NOMO-1 treated with DMSO at 0.1 percent for 48 hours (cell line): ENCODE measurements around the gene RNF152.

Experiments used
- DNase-seq: peaks from one replicate; lab custom pipeline; 2025; ENCODE audit not compliant: unreplicated experiment; lab: John Stamatoyannopoulos, UW

The RNF152 gene

DNA sequence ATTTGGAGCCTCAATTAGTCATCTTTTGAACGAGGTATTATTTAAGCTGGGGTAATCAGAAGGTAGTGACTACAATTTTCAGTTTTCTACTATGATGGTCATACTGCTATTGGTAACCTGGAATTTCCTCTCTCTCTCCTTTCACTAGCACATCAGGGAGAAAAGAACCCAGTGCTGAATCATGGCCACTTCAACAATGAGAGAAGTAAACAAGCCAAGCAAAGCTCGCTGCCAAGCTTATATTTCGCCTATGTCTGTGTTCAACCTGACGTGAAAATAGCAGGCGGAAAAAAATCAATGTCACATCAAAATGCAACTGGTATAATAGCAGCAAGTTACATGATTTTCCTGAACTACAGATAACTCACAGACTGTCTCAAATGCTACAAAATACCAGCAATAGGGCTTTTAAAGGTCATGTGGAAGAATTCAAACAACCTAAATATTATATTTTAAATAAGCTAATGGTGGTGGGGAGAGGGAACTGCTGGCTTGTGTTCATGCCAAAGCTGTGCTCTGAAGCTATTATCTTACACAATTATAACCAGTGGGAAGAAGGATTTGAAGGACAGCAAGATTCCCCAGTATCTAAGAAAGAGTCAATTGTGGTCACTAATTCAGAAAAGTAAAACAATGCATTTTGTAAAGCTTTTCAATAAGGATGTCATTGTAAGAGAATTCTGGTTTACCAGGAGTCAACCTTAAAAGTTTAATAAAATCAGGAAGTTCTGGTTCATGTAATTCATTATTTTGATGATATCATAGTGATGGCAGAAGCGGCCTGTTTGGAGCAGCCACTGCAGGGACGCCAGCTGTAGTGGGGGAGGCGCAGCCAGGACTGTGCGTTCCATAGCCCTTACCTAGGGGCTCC lies 38.0 kb downstream of the RNF152 start:
- no peak for DNase-seq

DNA sequence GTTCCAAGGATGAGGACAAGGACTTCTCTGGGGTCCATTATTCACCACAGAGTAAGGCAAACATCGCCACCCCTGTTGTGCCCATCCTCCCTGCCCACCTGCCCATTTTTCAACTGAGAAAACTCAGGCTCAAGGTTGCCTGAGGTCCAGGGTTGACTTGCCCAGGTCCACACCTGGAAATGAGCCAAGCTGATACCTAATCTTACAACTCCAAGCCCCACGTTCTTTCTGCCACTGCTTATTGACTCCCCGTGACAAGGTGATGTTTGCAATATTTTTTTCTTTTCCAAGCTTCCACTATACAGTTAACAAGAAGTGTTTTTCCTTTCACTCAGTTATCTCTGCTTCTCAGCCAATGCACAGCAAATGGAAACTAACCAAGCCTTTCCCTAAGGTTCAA lies 39.0 kb downstream of the RNF152 start:
- no peak for DNase-seq

DNA sequence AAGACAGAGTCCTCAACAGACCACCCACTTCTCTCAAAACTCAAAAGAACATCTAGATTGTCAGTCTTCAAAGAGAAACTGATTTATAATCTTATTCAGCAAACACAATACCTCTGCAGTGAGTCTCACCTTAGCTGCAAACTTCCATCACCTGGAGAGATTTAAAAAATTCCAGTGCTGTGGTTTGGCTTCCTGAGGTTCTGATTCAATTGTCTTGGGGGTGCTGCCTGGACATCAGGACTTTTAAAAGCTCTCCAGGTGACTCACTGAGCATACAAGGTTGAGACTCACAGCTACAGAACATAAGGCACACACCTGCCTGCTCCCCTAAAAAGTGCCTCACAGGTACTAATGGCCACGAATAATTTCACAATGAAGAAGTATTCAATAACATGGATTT lies 40.3 kb downstream of the RNF152 start:
- DNase-seq: no peak

DNA sequence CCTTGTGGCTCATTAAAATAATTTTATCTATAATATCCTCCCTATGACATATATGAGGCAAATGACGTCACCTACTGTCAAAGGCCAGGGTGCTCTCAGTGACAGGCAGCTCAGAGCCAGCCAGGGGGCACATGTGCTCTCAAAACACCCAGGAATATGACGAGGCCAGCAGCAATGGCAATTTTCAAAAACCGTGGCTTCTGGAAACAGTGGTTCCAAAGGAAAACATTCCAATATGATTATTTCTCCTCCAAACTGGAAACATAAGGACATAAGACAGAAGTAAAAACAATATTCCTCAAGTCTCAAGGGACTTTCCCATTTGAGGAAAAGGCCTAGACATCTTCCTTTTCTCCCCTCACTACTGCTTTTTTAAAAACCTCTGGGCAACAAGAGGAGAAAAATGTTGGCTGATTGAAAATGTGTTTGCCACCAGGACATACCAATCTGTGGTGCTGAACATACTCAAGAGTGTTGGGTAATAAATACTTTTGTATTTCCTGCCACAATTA lies 40.8 kb downstream of the RNF152 start:
- no peak for DNase-seq

DNA sequence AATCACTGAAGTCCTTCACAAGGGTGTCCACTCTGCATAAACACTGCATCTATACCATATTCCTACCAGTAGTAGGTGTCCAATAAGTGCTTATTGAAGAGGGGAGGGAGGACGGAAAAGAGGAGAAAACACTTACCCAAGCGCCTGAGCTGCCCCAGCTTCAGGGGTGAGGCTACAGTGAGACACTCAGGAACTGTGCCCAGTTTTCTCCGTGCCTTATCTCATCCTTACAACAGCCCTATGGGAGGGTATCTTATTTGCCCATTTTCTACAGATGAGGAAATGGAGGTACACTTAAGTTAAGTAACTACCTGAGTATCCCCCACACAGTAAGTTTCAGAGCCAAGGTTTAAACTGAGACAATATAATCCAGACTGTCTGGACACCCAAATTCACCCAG lies 41.5 kb downstream of the RNF152 start:
- DNase-seq: no peak

DNA sequence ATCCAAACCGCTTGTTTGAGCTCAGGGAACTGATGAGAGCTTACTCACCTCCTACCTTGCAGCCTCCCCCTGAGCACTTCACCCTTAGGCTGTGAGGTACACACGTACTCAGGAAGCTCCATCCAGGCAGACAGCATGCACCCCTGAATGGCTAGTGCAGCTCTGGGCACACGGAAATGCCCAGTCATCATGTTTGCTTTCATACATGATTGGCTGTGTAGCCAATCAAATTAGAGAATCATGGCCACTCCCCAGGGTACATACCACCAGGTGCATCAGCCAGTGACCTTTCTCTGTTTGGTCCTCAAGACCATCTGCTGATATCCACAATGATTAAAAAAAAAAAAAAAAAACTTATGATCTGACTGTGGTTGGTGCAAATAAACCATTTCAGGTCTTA lies 42.1 kb downstream of the RNF152 start:
- DNase-seq: no peak

DNA sequence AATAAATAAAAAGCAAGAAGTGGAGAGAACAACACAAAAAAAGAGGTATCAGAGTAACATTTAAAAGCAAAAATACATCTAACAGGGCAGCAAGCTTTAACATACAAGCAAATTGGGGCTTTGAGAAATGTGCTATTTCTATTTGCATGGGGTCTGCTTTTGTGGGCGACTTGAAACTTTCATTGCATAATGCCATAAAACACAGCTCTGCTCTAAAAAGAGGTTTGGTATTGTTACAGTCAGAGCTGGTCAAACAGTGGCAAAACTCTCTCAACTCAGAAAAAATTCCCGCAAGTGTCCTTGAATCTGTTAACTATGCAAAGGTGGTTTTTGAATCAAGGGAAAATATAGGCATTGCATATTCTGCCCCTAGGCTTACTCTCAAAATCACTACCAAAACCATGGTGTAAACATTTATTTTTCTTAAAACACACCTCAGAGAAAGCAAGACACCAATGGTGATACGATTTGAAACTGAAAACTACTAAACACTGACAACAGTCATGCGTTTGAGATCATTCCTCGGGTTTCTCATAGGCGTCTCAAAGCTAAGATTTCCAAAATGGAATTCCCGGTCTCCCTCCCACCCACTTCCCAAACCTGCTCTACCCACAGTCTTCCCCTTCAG lies 45.5 kb downstream of the RNF152 start:
- DNase-seq: no peak

DNA sequence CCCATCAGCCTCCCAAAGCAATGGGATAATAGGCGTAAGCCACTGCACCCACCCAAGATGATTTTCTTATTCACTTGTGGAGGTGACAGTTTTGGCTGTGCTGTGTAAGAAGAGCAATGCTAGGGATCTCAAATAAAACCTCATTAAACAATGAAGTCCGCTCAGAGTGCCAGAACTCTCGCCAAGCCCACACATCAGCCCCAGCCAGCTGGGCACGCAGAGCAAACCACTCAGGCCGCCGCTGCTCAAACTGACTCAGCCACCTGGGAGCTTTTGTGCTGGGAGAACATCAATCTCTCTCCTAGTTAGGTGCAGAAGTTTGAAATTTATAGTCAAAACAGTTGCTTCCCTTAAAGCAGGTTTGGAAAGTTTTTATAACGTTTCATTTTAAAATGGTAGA lies 47.6 kb downstream of the RNF152 start:
- no peak for DNase-seq

DNA sequence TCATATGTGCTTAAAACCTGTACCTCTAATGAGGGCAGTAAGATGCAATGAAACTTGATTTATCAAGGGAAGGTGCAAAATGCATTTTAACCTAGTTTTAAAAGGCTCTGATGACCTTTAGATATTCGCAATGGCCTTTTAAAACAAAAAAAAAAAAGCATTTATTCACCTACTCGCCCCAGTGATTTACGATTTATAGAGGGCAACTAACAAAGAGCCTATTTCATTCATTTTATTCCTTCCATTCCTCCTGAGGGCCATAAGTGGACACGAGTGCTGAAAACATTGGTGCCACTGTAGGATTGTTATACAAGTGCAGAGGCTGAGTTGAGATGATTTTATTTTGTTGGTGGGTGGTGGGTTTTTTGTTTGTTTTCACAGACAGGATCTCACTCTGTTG lies 48.1 kb downstream of the RNF152 start:
- DNase-seq: no peak

DNA sequence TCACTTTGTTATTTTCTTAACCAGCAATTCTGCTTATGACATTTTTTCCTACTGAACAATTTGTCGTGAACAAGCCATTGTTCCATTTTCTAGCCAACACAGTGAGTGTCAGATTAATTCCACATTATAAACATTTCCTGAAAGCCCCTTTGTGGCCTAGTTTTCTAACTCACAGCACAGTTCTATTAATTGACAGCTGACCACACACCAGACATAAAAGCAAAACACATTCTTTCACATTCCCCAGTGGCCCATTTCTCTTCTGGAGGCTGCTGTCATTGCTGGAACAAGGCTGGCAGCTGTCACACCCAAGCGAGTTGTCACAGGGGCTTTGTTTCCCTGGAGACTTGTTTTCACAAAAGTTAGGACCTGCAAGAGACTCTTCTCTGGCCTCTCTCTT lies 50.7 kb downstream of the RNF152 start:
- no peak for DNase-seq

DNA sequence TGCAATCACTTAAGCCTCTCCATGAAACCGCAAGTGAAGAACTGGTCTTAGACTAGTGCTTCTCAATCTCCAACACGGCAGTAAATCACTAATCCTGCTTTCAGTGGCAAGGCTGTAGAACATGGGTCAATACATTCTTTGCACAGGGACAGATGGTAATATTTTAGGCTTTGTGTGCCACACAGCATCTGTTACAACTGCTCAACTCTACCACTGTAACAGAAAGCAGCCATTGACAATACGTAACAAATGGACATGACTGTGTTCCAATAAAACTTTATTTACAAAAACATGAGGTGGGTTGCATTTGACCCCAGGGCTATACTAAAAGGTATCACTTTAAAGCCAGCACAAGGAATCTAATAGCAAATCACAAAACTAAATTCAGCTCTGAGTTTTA lies 51.1 kb downstream of the RNF152 start:
- no peak for DNase-seq

DNA sequence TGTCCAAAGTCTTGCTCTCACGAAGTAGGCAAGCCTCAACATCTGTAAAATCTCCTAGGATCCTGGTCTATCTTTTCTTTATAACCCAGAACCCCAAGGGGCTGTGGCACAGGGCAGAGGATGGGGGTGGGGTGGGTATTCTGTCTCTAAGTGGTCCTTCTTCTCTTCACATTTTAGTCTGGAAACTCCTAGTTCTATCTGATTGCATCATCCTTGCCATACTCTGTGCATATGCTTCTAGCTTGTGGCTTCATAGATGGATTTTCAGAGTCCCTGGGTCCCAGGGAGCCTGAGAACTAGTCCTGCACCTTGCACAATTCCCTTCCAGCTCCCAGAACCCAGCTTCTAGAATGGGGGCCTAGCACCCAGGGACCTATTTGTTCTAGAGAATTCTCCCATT lies 52.5 kb downstream of the RNF152 start:
- no peak for DNase-seq

DNA sequence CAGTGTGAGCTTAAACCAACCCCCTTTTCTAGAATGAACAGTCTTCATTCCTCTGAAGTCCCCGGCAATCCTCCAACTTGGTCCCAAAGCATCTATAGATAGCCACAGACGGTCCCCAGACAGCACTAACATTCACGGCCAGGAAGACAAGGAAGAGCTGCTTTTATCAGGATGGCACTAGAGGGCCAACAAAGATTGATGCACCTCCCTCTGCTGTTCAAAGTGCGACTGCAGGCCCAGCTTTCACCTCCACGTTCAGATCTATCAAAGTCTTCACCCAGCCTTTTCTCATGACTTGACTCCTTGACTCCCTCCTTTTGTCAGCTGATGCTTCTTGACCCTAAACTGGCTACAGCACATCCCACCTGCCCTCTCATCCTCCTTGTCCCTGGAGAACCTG lies 54.3 kb downstream of the RNF152 start:
- DNase-seq: no peak

DNA sequence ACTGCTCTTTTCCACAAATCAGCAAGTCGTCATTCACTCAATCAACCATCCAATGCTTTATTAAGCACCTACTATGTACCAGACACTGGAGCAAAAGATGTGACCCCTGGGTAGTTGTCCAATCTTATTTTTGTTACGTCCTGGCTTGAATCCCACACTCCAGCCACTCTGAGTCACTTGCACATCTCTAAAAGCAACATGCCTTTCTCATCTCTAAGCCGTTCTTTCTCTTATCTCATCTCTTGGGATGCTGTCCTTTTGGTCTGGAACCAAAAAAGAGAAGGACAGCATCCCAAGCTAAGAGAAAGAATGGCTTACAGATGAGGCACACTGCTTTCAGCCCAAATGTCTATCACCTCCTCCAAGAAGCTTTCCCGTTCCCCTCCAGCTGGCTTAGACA lies 58.8 kb downstream of the RNF152 start:
- no peak for DNase-seq

DNA sequence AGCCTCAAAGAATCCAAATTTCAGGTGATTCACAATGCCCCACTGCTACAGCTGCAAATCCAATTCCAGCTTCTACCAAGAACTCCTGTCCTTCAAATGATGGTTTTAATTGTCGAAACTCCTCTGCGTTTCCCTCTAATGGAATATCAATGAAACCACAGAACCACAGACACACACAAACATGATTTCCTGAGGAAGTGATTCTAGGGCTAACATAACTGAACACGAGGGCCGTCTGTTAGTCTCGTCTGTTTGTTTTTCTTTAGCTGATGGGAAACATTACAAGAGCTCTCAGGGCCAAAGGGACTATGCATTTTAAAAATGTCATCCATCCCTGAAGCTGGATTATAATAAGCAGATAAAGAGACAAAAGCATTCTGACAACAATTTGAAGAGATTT lies 59.4 kb downstream of the RNF152 start:
- peak; percentile 87 for DNase-seq

DNA sequence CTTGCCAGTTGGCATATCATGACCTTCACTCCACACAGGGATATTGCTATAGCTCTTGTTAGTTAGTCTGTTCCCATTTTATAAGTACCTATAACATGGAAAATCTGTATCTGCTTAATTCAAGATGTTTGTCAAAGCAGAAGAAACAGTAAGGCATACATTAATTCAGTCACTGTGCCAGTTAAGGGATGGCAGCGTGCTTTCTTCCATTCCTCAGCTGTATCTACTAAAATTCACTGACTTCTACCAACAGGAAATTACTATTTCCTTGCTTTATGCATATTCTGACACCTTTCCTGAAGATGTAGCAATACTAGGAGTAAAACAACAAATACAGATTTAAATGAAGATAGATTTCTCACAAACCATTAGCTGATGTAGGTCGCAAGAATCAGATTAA lies 59.9 kb downstream of the RNF152 start:
- no peak for DNase-seq

DNA sequence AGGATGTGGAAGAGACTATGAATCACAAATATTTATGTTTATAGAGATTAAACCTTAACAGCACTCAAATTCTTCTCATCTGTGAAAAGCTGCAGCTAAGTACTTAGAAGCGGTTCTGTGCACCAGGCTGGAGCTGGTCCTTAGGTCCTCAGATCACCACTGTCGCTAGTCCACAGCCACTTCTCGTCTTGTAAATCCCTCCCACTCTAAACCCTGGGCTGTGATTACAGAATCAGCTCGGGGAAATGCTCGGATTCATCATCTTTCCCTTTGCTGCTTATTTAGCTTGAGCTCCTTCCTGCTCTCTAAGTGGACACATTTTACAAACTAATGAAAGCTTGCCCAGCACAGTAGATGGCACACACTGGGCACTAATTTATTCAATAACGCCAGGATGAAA lies 61.7 kb downstream of the RNF152 start:
- DNase-seq: no peak

DNA sequence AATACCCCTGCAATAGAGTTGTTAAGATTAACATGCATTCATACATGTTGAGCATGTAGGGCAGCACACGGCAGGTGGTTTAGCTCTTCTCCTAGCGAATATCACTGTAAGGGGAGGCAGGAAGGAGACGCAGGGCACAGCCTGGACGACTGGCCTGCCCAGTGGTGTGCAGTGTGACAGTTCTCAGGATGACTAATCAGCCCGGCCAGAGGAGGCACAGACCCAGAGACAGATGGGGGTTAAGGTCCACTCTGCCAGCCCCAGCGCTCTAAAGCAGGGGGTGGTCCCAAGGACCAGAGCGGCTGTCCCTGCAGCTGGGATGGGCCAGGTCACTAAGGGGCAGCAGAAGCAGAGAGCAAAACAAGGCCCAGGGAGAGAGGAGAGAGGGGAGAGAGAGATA lies 63.7 kb downstream of the RNF152 start:
- DNase-seq: no peak

DNA sequence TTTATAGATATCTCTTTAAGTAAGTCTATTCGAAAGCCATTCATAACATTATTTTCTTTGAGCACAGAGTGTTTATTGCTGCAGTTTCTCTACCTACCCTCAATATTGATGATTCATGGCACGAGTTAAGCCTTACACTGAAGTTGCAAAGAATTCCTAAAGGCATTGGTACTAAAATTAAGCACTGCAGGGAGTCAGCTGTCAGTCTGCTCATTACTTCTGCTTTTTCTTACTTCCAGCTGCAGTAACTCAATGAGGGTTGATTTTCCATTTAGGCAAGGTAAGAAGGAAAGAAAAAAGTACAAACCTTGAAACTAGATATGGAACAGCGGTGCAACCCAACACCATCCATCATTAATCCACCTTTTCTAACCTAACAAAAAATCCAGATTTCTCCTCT lies 65.2 kb downstream of the RNF152 start:
- no peak for DNase-seq

DNA sequence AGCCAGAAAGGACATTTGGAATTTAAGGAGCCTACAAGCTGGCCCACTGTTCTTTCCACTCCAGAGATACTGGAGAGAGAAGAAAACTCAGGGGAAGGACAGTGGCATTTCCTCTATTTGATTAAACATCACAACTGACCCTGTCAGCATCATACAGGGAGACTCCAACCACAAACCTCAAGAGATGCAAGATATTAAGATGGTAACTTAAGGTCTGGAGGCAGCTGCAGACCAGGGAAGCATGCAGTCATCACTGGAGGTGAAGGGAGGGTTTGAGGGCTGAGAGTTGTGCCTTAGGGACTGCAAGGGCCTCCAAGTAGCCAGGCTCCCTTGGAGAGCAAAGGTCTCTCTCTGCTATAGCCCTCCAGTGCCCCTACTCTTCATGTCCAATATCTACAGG lies 67.4 kb downstream of the RNF152 start:
- no peak for DNase-seq

DNA sequence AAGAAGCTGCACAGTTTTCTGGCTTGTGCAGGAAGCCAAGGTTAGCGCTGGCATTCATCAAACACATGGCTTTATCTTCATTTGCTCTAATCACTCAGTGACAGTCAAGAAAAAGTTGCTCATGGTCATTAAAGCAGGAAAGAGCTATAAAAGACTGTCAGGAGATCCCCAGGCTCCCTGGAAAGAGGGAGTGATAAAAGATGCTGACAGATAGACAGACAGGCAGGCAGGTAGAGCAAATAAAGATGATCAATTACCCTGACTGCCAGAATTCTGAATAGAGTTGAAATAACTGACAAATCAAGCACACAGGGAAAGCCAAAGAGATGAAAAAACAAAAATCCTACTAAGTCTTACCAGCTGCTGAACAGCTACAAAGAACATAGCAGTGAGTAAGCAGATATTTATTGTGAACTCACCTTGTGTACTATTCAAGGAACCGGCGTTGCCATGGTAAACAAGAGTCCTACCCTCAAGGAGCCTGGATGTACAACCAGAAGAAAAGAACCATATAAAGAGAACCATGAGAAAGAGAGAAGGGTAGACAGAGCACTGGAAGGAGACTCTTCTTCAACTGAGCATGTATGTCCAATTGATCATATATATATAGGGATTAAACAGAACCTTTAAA lies 68.0 kb downstream of the RNF152 start:
- no peak for DNase-seq

DNA sequence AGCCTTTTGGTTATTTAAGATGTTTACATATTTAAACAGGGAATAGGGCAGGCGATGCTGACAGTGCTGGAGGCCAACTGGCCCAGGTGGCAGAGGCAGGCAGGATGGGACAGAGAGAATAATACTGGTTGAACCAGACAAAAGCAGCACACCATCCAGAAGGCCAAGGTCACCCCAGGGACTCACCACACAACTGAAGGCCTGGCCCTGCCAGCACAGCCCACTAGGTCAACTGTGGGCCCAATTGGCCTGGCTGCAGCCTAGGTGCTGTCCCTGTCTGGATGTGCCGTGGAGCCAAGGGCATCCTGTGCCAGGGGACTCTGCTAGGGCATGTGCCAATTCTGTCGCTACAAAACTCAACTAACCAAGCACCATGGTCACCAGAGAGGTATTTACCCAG lies 69.2 kb downstream of the RNF152 start:
- no peak for DNase-seq
